Keratinocyte (primary cell): Measurements from ENCODE around the gene FCSK. TPM values are rescaled to one million over a fixed set of nuclear protein-coding genes. Genes with fewer than 3 reads are reported as not detected.

Experiments used
- DNase-seq: peaks from one replicate; pipeline ENCODE4 v3.0.0-alpha.2; 2011; ENCODE audit warnings: low read depth, missing footprints, low spot score
- FAIRE-seq: peaks from 2 replicates; lab custom pipeline; 2011; peaks lifted over from hg19 to GRCh38; lab: Jason Lieb, UNC
- H2AFZ ChIP-seq: 2 replicates; pipeline ENCODE4 v1.6.0; 2012; ENCODE audit warnings: low read length, control low read depth, inconsistent platforms; ENCODE audit not compliant: control insufficient read depth
- H3K27ac ChIP-seq: 2 replicates; pipeline ENCODE4 v1.5.1; 2011; ENCODE audit warnings: low read length; ENCODE audit not compliant: control insufficient read depth, insufficient read depth
- H3K27me3 ChIP-seq: 3 replicates; pipeline ENCODE4 v1.6.0; 2011; ENCODE audit warnings: low read length; ENCODE audit not compliant: control insufficient read depth, insufficient read depth; ENCODE audit errors: extremely low read depth
- H3K36me3 ChIP-seq, 2 experiments: 2 replicates in 1 of 2; 3 replicates in 1 of 2; pipeline ENCODE4 v1.5.1; 2011; ENCODE audit warnings: low read length in 2 of 2, mild to moderate bottlenecking in 1 of 2; ENCODE audit not compliant: control insufficient read depth in 2 of 2, insufficient read depth in 2 of 2; ENCODE audit errors: extremely low read depth in 1 of 2
- H3K4me1 ChIP-seq: 3 replicates; pipeline ENCODE4 v1.5.1; 2011; ENCODE audit warnings: low read length; ENCODE audit not compliant: control insufficient read depth, insufficient read depth; ENCODE audit errors: extremely low read depth
- H3K4me2 ChIP-seq: 3 replicates; pipeline ENCODE4 v1.6.0; 2011; ENCODE audit warnings: low read depth, low read length; ENCODE audit not compliant: control insufficient read depth, insufficient read depth; ENCODE audit errors: extremely low read depth
- H3K4me3 ChIP-seq, 3 experiments: fragments of 200-600 bp in 1 of 3; sonication (generic) in 1 of 3; 2 replicates in 2 of 3; 3 replicates in 1 of 3; pipeline ENCODE4 v1.5.1; 2011 to 2016; ENCODE audit warnings: low read length in 3 of 3, mild to moderate bottlenecking in 3 of 3, control low read depth in 2 of 3, inconsistent platforms in 1 of 3, low read depth in 1 of 3, mixed read lengths in 1 of 3, mixed run types in 1 of 3, moderate library complexity in 1 of 3; ENCODE audit not compliant: control insufficient read depth in 2 of 3, insufficient read depth in 2 of 3; ENCODE audit errors: extremely low read depth in 1 of 3
- H3K79me2 ChIP-seq: 2 replicates; pipeline ENCODE4 v1.6.0; 2012; ENCODE audit warnings: low read length; ENCODE audit not compliant: control insufficient read depth, insufficient read depth
- H3K9ac ChIP-seq: 3 replicates; pipeline ENCODE4 v1.6.0; 2011; ENCODE audit warnings: low read length; ENCODE audit not compliant: control insufficient read depth, insufficient read depth; ENCODE audit errors: extremely low read depth
- H3K9me1 ChIP-seq: 3 replicates; pipeline ENCODE4 v1.6.0; 2011; ENCODE audit warnings: low read length; ENCODE audit not compliant: control insufficient read depth, insufficient read depth; ENCODE audit errors: extremely low read depth
- H3K9me3 ChIP-seq: 2 replicates; pipeline ENCODE4 v1.5.1; 2012; ENCODE audit warnings: low read depth, low read length; ENCODE audit not compliant: control insufficient read depth
- H4K20me1 ChIP-seq: 3 replicates; pipeline ENCODE4 v1.6.0; 2011; ENCODE audit warnings: low read length; ENCODE audit not compliant: control insufficient read depth, insufficient read depth; ENCODE audit errors: extremely low read depth
- EZH2 ChIP-seq: IDR thresholded peaks from one replicate; pipeline ENCODE4 v1.6.1; 2012; ENCODE audit warnings: inconsistent platforms, mild to moderate bottlenecking, low read length, moderate library complexity
- dilution Hi-C: fragments of 300-500 bp; cut with MboI; formaldehyde crosslinking; loops from one replicate; pipeline ENCODE4 v1.7.0; 2020; ENCODE audit warnings: low sequenced_read_pairs; ENCODE audit not compliant: extremely low pct_ligation_motif_present
- polyA plus RNA-seq, 5 experiments: library from polyadenylated mRNA; depleted of rRNA in 3 of 5; stranded (reverse) in 3 of 5; stranded (forward) in 1 of 5; unstranded in 1 of 5; fragments of >200 nt; gene quantifications; 1 replicate in 1 of 5; 2 replicates in 3 of 5; 3 replicates in 1 of 5; pipeline versions ENCODE4 v1.2.1 to v1.2.3, GENCODE V29; 2011 to 2012; ENCODE audit warnings: missing spikeins in 2 of 5, low read depth in 1 of 5, low replicate concordance in 1 of 5
- TF ChIP-seq, protein P1 (sequence below), 3 experiments: IDR thresholded peaks in 1 of 3; conservative IDR thresholded peaks in 1 of 3; optimal IDR thresholded peaks in 1 of 3; 2 replicates in 2 of 3; 3 replicates in 1 of 3; pipeline versions ENCODE3 to v1.5.1; 2011; ENCODE audit warnings: low read length in 3 of 3, mild to moderate bottlenecking in 3 of 3, moderate library complexity in 2 of 3, control low read depth in 1 of 3, inconsistent platforms in 1 of 3; ENCODE audit not compliant: insufficient read depth in 2 of 3; ENCODE audit errors: extremely low read depth in 1 of 3

FCSK gene
- polyA plus RNA-seq, 1 donor (not counting 4 experiments of a cell fraction or from before 2014, with no cell fraction given) = 6.5 TPM

DNA sequence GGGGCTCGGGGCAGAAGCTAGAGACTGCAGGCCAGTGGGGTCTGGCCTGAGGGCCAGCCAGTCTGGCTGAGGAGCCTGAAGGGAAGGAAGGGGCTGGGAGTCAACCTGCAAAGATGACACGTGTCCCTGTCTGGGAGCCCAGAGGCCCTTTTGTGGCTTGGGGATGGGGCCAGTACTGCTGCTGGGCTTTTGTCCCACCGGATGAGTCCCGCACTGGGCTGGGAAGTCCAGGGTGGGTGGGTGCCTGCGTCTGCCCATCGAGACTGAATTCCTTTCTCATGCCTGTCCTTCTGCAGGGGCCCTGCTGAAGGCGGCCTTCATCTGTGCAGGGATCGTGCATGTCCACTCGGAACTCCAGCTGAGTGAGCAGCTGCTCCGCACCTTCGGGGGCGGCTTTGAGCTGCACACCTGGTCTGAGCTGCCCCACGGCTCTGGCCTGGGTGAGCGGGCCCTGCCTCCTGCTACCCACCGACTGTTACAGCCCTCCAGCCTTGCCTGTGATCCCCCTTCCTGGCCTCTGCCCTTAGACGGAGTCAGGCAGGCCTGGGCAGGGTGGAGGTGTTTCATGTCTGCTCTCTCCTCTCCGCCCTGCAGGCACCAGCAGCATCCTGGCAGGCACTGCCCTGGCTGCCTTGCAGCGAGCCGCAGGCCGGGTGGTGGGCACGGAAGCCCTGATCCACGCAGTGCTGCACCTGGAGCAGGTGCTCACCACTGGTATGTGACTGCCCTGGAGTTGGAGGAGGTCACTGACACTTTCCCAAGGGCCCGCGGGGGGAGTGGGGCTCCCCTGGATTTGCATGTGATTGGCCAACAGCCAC, 20.9 kb downstream of the FCSK start:
- DNase-seq (no peak), FAIRE-seq (peak; percentile 77)
- Histone ChIP-seq H4K20me1 (no peaks in the 10 kb centered on the region), H3K79me2 (no peaks in the 10 kb centered on the region), H3K9ac (no peak overlapping the region), H3K9me1 (no peaks in the 10 kb centered on the region), H3K27ac (no peak overlapping the region), H2AFZ (peak overlapping the region; percentile 43), H3K4me3 (no peak overlapping the region), H3K4me1 (peaks cover 47% of the 10 kb centered on the region), H3K27me3 (no peaks in the 10 kb centered on the region), H3K36me3 (peaks cover 8 to 13% of the 10 kb centered on the region in 2 experiments), H3K4me2 (peak overlapping the region; percentile 22), H3K9me3 (no peaks in the 10 kb centered on the region)
- TF ChIP-seq EZH2 = no peak
- TF ChIP-seq, protein P1, sequence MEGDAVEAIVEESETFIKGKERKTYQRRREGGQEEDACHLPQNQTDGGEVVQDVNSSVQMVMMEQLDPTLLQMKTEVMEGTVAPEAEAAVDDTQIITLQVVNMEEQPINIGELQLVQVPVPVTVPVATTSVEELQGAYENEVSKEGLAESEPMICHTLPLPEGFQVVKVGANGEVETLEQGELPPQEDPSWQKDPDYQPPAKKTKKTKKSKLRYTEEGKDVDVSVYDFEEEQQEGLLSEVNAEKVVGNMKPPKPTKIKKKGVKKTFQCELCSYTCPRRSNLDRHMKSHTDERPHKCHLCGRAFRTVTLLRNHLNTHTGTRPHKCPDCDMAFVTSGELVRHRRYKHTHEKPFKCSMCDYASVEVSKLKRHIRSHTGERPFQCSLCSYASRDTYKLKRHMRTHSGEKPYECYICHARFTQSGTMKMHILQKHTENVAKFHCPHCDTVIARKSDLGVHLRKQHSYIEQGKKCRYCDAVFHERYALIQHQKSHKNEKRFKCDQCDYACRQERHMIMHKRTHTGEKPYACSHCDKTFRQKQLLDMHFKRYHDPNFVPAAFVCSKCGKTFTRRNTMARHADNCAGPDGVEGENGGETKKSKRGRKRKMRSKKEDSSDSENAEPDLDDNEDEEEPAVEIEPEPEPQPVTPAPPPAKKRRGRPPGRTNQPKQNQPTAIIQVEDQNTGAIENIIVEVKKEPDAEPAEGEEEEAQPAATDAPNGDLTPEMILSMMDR (optimal IDR thresholded peaks at IDR 0.05 in 1 of 3, IDR thresholded peaks at IDR 0.05 in 1 of 3, conservative IDR thresholded peaks at IDR 0.05 in 1 of 3; ENCODE audit: extremely low read depth in 1 of 3, insufficient read depth in 2 of 3, low read length in 3 of 3) = no peak
- dilution Hi-C loops = no loop called here

DNA sequence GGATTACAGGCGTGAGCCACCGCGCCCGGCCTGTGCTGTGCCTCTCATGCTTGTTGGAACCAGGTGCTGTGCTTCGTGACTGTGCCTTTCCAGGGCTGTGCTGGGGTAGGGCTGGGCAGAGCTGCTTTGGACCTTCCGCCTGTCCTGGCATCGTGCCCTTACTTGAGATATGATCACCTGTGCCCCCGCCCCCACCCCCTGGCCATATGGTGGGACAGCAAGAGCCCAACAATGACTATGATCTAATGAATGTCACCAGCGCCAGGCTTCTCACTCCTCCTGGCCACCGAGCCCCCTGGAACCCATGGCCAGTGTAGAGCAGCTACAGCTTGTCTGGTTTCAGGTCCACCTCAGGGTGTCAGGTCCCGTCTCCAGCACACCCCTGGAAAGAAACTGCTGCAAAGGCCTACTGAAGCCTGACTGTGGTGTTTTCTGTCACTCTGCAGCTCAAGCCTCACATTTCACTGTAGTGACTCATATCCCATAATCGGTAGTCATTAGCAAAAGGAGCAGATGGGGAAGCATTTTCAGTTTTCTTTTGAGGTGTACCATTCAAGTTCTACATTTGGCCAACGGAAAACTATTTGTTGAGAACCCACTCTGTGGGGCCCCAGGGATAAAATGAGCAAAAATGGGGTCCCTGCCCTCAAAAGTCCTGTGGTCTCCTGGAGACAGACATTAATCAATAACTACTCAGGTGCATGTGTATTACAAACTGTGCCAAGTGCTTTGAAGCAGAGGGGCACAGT, 22.1 kb downstream of the FCSK start:
- TF ChIP-seq, protein P1 (optimal IDR thresholded peaks at IDR 0.05 in 1 of 3, IDR thresholded peaks at IDR 0.05 in 1 of 3, conservative IDR thresholded peaks at IDR 0.05 in 1 of 3; ENCODE audit: extremely low read depth in 1 of 3, insufficient read depth in 2 of 3, low read length in 3 of 3) = no peak
- TF ChIP-seq EZH2 = no peak
- DNase-seq (no peak), FAIRE-seq (peak; percentile 100)
- peaks cover 14 to 22% of the 10 kb centered on the region in 2 experiments for H3K36me3 ChIP-seq
- H2AFZ ChIP-seq = no peak overlapping the region
- peak overlapping the region; percentile 67 for H3K4me2 ChIP-seq
- no peaks in the 10 kb centered on the region for H3K9me3 ChIP-seq
- no peaks in the 10 kb centered on the region for H4K20me1 ChIP-seq
- H3K79me2 ChIP-seq = no peaks in the 10 kb centered on the region
- dilution Hi-C loops = no loop called here
- H3K27me3 ChIP-seq = no peaks in the 10 kb centered on the region
- no peaks in the 10 kb centered on the region for H3K9me1 ChIP-seq
- peaks cover 53% of the 10 kb centered on the region for H3K4me1 ChIP-seq
- H3K27ac ChIP-seq = peak overlapping the region; percentile 21
- H3K4me3 ChIP-seq = peak overlapping the region in 1 of 3 experiments; percentile 32
- H3K9ac ChIP-seq = no peak overlapping the region
